ENCODE results near the gene MOB1A. TPM values are rescaled to one million over a fixed set of nuclear protein-coding genes. Genes with fewer than 3 reads are reported as not detected.

MOB1A gene
- total and polyA plus RNA-seq, 2 of the 13 experiments (the other 11 are each of a cell fraction or from before 2014, with no cell fraction given): 48.2 to 139 TPM

DNA sequence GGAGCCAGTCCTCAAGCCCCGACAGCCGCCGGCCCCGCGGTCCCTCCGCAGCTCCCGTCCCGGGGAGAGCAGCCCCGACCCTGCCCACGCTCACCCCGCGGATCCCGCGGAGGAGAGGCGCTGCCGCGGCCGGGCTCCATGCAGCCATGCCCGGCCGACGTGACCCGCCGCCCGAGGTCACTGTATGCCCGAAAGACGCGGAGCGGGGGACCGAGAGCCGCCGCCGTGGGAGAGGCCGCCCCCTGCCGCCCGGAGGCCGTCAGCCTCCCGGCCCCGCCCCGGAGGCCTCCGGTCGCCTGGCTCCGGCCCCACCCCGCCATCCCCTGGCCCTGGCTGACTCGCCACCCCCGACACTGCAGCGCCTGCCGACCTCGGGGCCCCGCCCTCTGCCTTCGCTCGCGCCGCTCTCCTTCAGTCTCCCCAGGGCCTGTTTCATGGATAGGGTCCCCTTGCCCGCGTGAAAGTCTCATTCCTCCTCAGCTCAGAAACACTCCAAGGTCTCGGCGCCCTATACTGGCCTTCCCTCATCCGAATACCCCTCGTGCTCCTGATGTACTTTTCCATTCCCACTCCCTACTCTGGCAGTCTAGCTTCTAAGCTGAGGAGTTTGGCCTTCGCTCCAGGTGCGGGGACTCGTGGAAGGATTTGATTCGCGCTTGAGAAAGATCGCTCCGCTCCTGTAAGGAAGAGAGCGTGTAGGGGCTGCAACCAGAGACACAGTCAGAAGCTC lies 30.8 kb downstream of the MOB1A start, which contains the start of gene BOLA3 (continued):
- peak; percentile 7; the same call in 1 of the 2 replicates for TF ChIP-seq SMAD1 (CRISPR knock-in tag; IDR thresholded peaks at IDR 0.05; ENCODE audit: borderline replicate concordance, low read depth)
- TF ChIP-seq SMC3 (IDR thresholded peaks at IDR 0.05; ENCODE audit: low read length): no peak
- TF ChIP-seq MIXL1 (CRISPR knock-in tag; IDR thresholded peaks at IDR 0.05): no peak
- TF ChIP-seq IKZF4 (CRISPR knock-in tag; IDR thresholded peaks at IDR 0.05; ENCODE audit: borderline replicate concordance, low read depth, not compliant biosample characterization): peak; percentile 65
- TF ChIP-seq, protein P1, sequence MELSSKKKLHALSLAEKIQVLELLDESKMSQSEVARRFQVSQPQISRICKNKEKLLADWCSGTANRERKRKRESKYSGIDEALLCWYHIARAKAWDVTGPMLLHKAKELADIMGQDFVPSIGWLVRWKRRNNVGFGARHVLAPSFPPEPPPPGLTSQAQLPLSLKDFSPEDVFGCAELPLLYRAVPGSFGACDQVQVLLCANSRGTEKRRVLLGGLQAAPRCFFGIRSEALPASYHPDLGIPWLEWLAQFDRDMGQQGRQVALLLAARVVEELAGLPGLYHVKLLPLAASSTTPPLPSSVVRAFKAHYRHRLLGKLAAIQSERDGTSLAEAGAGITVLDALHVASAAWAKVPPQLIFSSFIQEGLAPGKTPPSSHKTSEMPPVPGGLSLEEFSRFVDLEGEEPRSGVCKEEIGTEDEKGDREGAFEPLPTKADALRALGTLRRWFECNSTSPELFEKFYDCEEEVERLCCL (CRISPR knock-in tag; IDR thresholded peaks at IDR 0.05; ENCODE audit: borderline replicate concordance): 0 out of 2 replicates have a peak, but pooled peaks have one; percentile 8
- TF ChIP-seq SIN3A (IDR thresholded peaks at IDR 0.05; ENCODE audit: borderline replicate concordance, low read depth, low read length): peak; percentile 89
- TF ChIP-seq ATF1 (CRISPR knock-in tag; IDR thresholded peaks at IDR 0.05): no peak
- TF ChIP-seq KDM6A (CRISPR knock-in tag; IDR thresholded peaks at IDR 0.05; ENCODE audit: low read depth): no peak; the same call in 1 of the 2 replicates
- TF ChIP-seq, protein P2, sequence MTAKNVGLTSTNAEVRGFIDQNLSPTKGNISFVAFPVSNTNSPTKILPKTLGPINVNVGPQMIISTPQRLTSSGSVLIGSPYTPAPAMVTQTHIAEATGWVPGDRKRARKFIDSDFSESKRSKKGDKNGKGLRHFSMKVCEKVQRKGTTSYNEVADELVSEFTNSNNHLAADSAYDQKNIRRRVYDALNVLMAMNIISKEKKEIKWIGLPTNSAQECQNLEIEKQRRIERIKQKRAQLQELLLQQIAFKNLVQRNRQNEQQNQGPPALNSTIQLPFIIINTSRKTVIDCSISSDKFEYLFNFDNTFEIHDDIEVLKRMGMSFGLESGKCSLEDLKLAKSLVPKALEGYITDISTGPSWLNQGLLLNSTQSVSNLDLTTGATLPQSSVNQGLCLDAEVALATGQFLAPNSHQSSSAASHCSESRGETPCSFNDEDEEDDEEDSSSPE (CRISPR knock-in tag; IDR thresholded peaks at IDR 0.05): peak; percentile 62; the same call in 1 of the 2 replicates
- TF ChIP-seq RCOR2 (CRISPR knock-in tag; IDR thresholded peaks at IDR 0.05): no peak; the same call in 1 of the 2 replicates
- TF ChIP-seq YEATS4 (CRISPR knock-in tag; IDR thresholded peaks at IDR 0.05; ENCODE audit: borderline replicate concordance): peak; percentile 98
- peak; percentile 72 for TF ChIP-seq HNRNPLL (IDR thresholded peaks at IDR 0.05; ENCODE audit: low read depth, low read length, poor library complexity, severe bottlenecking)
- TF ChIP-seq NFE2L1 (CRISPR knock-in tag; IDR thresholded peaks at IDR 0.05; ENCODE audit: borderline replicate concordance): 0 out of 2 replicates have a peak, but pooled peaks have one; percentile 21
- TF ChIP-seq NONO (IDR thresholded peaks at IDR 0.05): no peak
- peak; percentile 92 for TF ChIP-seq NONO (CRISPR knock-in tag; conservative IDR thresholded peaks at IDR 0.05)
- peak; percentile 37; the same call in 1 of the 2 replicates for TF ChIP-seq ZSCAN9 (CRISPR knock-in tag; IDR thresholded peaks at IDR 0.05; ENCODE audit: borderline replicate concordance)
- TF ChIP-seq, protein P3, sequence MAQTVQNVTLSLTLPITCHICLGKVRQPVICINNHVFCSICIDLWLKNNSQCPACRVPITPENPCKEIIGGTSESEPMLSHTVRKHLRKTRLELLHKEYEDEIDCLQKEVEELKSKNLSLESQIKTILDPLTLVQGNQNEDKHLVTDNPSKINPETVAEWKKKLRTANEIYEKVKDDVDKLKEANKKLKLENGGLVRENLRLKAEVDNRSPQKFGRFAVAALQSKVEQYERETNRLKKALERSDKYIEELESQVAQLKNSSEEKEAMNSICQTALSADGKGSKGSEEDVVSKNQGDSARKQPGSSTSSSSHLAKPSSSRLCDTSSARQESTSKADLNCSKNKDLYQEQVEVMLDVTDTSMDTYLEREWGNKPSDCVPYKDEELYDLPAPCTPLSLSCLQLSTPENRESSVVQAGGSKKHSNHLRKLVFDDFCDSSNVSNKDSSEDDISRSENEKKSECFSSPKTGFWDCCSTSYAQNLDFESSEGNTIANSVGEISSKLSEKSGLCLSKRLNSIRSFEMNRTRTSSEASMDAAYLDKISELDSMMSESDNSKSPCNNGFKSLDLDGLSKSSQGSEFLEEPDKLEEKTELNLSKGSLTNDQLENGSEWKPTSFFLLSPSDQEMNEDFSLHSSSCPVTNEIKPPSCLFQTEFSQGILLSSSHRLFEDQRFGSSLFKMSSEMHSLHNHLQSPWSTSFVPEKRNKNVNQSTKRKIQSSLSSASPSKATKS (CRISPR knock-in tag; IDR thresholded peaks at IDR 0.05): no peak
- TF ChIP-seq, protein P4, sequence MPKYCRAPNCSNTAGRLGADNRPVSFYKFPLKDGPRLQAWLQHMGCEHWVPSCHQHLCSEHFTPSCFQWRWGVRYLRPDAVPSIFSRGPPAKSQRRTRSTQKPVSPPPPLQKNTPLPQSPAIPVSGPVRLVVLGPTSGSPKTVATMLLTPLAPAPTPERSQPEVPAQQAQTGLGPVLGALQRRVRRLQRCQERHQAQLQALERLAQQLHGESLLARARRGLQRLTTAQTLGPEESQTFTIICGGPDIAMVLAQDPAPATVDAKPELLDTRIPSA (CRISPR knock-in tag; IDR thresholded peaks at IDR 0.05; ENCODE audit: borderline replicate concordance): peak; percentile 54; the same call in 1 of the 2 replicates
- peak; percentile 60; the same call in 1 of the 2 replicates for TF ChIP-seq ZNF264 (CRISPR knock-in tag; IDR thresholded peaks at IDR 0.05)
- TF ChIP-seq, protein P5, sequence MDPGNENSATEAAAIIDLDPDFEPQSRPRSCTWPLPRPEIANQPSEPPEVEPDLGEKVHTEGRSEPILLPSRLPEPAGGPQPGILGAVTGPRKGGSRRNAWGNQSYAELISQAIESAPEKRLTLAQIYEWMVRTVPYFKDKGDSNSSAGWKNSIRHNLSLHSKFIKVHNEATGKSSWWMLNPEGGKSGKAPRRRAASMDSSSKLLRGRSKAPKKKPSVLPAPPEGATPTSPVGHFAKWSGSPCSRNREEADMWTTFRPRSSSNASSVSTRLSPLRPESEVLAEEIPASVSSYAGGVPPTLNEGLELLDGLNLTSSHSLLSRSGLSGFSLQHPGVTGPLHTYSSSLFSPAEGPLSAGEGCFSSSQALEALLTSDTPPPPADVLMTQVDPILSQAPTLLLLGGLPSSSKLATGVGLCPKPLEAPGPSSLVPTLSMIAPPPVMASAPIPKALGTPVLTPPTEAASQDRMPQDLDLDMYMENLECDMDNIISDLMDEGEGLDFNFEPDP (CRISPR knock-in tag; conservative IDR thresholded peaks at IDR 0.05): no peak
- no peak for TF ChIP-seq ZNF367 (CRISPR knock-in tag; IDR thresholded peaks at IDR 0.05; ENCODE audit: borderline replicate concordance)
